ENCODE measurements around the gene PKNOX2.

The PKNOX2 gene

GRCh38 chr11:125174057-125174456 is 9.5 kb downstream of the PKNOX2 start:
- DNase-seq (ENCODE audit: low read depth), result no peak

GRCh38 chr11:125174686-125175085 is 10.1 kb downstream of the PKNOX2 start:
- DNase-seq (ENCODE audit: low read depth), result no peak

GRCh38 chr11:125175166-125175565 is 10.6 kb downstream of the PKNOX2 start:
- no peak for DNase-seq (ENCODE audit: low read depth)

- DNase-seq (ENCODE audit: low read depth), result no peak
These were observed 11.5 kb downstream of the PKNOX2 start for GRCh38 chr11:125175896-125176575.

- DNase-seq (ENCODE audit: low read depth), result no peak
These were observed 12.3 kb downstream of the PKNOX2 start for GRCh38 chr11:125176866-125177265.

GRCh38 chr11:125177543-125177942 is 13.0 kb downstream of the PKNOX2 start:
- no peak for DNase-seq (ENCODE audit: low read depth)

GRCh38 chr11:125179346-125179745 is 14.8 kb downstream of the PKNOX2 start:
- no peak for DNase-seq (ENCODE audit: low read depth)

GRCh38 chr11:125179895-125180294 is 15.3 kb downstream of the PKNOX2 start:
- no peak for DNase-seq (ENCODE audit: low read depth)

GRCh38 chr11:125180413-125181305 is 16.1 kb downstream of the PKNOX2 start:
- DNase-seq (ENCODE audit: low read depth), result no peak

GRCh38 chr11:125182573-125182972 is 18.0 kb downstream of the PKNOX2 start:
- no peak for DNase-seq (ENCODE audit: low read depth)

- DNase-seq (ENCODE audit: low read depth), result no peak
These were observed 19.1 kb downstream of the PKNOX2 start for GRCh38 chr11:125183641-125184040.

- no peak for DNase-seq (ENCODE audit: low read depth)
These were observed 23.5 kb downstream of the PKNOX2 start for GRCh38 chr11:125188021-125188420.

- no peak for DNase-seq (ENCODE audit: low read depth)
These were observed 26.0 kb downstream of the PKNOX2 start for GRCh38 chr11:125190566-125190965.

- DNase-seq (ENCODE audit: low read depth), result no peak
These were observed 27.6 kb downstream of the PKNOX2 start for GRCh38 chr11:125192183-125192582.

- no peak for DNase-seq (ENCODE audit: low read depth)
These were observed 28.3 kb downstream of the PKNOX2 start for GRCh38 chr11:125192717-125193415.

- no peak for DNase-seq (ENCODE audit: low read depth)
These were observed 28.8 kb downstream of the PKNOX2 start for GRCh38 chr11:125193416-125193726.

- DNase-seq (ENCODE audit: low read depth), result no peak
These were observed 29.3 kb downstream of the PKNOX2 start for GRCh38 chr11:125193841-125194240.

- DNase-seq (ENCODE audit: low read depth), result no peak
These were observed 35.4 kb downstream of the PKNOX2 start for GRCh38 chr11:125199915-125200314.

- no peak for DNase-seq (ENCODE audit: low read depth)
These were observed 35.9 kb downstream of the PKNOX2 start for GRCh38 chr11:125200441-125200840.

- no peak for DNase-seq (ENCODE audit: low read depth)
These were observed 37.1 kb downstream of the PKNOX2 start for GRCh38 chr11:125201525-125202141.

- no peak for DNase-seq (ENCODE audit: low read depth)
These were observed 37.9 kb downstream of the PKNOX2 start for GRCh38 chr11:125202362-125202880.

- DNase-seq (ENCODE audit: low read depth), result no peak
These were observed 38.4 kb downstream of the PKNOX2 start for GRCh38 chr11:125202977-125203376.
